OCI-LY7 (cell line): ENCODE measurements around the gene GIGYF1. TPM values are rescaled to one million over a fixed set of nuclear protein-coding genes. Genes with fewer than 3 reads are reported as not detected.

ENCODE experiments used
- BruUV-seq: library from RNA; stranded (reverse); fragments of 400-500 nt; replicated peaks from 2 replicates; lab custom pipeline; 2021; lab: Mats Ljungman, UMichigan
- CTCF ChIA-PET: fragments of 300-600 bp; sonication (Branson Sonifier 250); formaldehyde crosslinking; loops from one replicate; lab custom pipeline; 2022; ENCODE audit warnings: antibody characterized with exemption; ENCODE audit not compliant: unreplicated experiment; lab: Charles Lee
- POLR2A ChIA-PET: fragments of 300-600 bp; sonication (Branson Sonifier 250); formaldehyde crosslinking; loops from one replicate; lab custom pipeline; 2022; ENCODE audit warnings: antibody characterized with exemption; lab: Charles Lee
- DNase-seq: peaks from one replicate; pipeline ENCODE4 v3.0.0-alpha.2; 2015; ENCODE audit warnings: low spot score
- H2AFZ ChIP-seq: fragments of 200-600 bp; sonication (generic), shearing (Covaris generic); 2 replicates; pipeline ENCODE4 v1.6.1; 2014; ENCODE audit warnings: mild to moderate bottlenecking, antibody characterized with exemption, low read length, moderate library complexity
- H3K27ac ChIP-seq: fragments of 200-600 bp; sonication (generic); 2 replicates; pipeline ENCODE4 v1.5.1; 2014; ENCODE audit warnings: mixed run types, low read depth, mild to moderate bottlenecking, moderate library complexity, low read length, inconsistent platforms; ENCODE audit not compliant: poor library complexity, severe bottlenecking
- H3K36me3 ChIP-seq: fragments of 200-600 bp; sonication (generic); 2 replicates; pipeline ENCODE4 v1.6.1; 2014; ENCODE audit warnings: mild to moderate bottlenecking, antibody characterized with exemption, low read length, moderate library complexity, mixed read lengths; ENCODE audit not compliant: insufficient read depth
- H3K4me1 ChIP-seq: fragments of 200-600 bp; sonication (generic); 2 replicates; pipeline ENCODE4 v1.5.1; 2014; ENCODE audit warnings: mild to moderate bottlenecking, low read length; ENCODE audit not compliant: insufficient read depth, poor library complexity, severe bottlenecking
- H3K4me2 ChIP-seq: fragments of 200-600 bp; sonication (generic); 2 replicates; pipeline ENCODE4 v1.6.1; 2014; ENCODE audit warnings: mild to moderate bottlenecking, low read length
- H3K4me3 ChIP-seq: fragments of 200-600 bp; sonication (generic); 2 replicates; pipeline ENCODE4 v1.5.1; 2014; ENCODE audit warnings: mild to moderate bottlenecking, low read depth, low read length; ENCODE audit not compliant: poor library complexity, severe bottlenecking
- H3K79me2 ChIP-seq: fragments of 200-600 bp; sonication (generic); 2 replicates; pipeline ENCODE4 v1.6.1; 2016; ENCODE audit warnings: low read depth, mild to moderate bottlenecking, low read length, moderate library complexity, mixed read lengths; ENCODE audit not compliant: insufficient read depth
- H3K9me2 ChIP-seq: fragments of 200-600 bp; sonication (generic); 2 replicates; pipeline ENCODE4 v1.6.1; 2016; ENCODE audit warnings: mild to moderate bottlenecking, low read length, mixed read lengths; ENCODE audit not compliant: insufficient read depth
- H3K9me3 ChIP-seq: fragments of 200-600 bp; sonication (generic); 2 replicates; pipeline ENCODE4 v1.6.1; 2014; ENCODE audit warnings: mild to moderate bottlenecking, mixed run types, low read length, mixed read lengths
- H4K20me1 ChIP-seq: fragments of 200-600 bp; sonication (generic); 2 replicates; pipeline ENCODE4 v1.6.1; 2014; ENCODE audit warnings: mild to moderate bottlenecking, antibody characterized with exemption, low read length, moderate library complexity, mixed read lengths; ENCODE audit not compliant: insufficient read depth
- CTCF ChIP-seq: fragments of 200-600 bp; sonication (generic); conservative IDR thresholded peaks from 2 replicates; pipeline ENCODE4 v1.5.1; 2014; ENCODE audit warnings: mild to moderate bottlenecking, antibody characterized with exemption, low read length, moderate library complexity, mixed read lengths
- EZH2phosphoT487 ChIP-seq: fragments of 200-600 bp; sonication (generic); IDR thresholded peaks from 2 replicates; pipeline ENCODE4 v1.6.1; 2018; ENCODE audit warnings: low read depth, borderline replicate concordance, mild to moderate bottlenecking, mixed run types, antibody characterized with exemption, low read length, moderate library complexity, mixed read lengths
- intact Hi-C: fragments of 100-400 bp; cut with micrococcal nuclease; formaldehyde crosslinking; loops from one replicate; pipeline ENCODE4 v1.10.0; 2022; ENCODE audit not compliant: unreplicated experiment
- total RNA-seq, 2 experiments: library from RNA; depleted of rRNA in 1 of 2; stranded (reverse); fragments of >200 nt in 1 of 2; shearing (Covaris generic) in 1 of 2; gene quantifications; 2 replicates each; pipeline ENCODE4 v1.2.3, GENCODE V29; 2014 to 2022

GIGYF1 gene
- total RNA-seq, 2 experiments from 2014 or later: 40.2 to 52.0 TPM

GRCh38 chr7:100692578-100692961 lies 1.5 kb downstream of the GIGYF1 start:
- Histone ChIP-seq H3K36me3 (peaks cover 31% of the 10 kb centered on the region), H3K79me2 (peaks cover 45% of the 10 kb centered on the region), H3K27ac (peak overlapping the region; percentile 39), H3K4me3 (peak overlapping the region; percentile 95), H3K4me2 (peak overlapping the region; percentile 99), H3K9me2 (no peaks in the 10 kb centered on the region), H3K9me3 (no peaks in the 10 kb centered on the region), H4K20me1 (peaks cover 18% of the 10 kb centered on the region), H2AFZ (no peak overlapping the region), H3K4me1 (peaks cover 42% of the 10 kb centered on the region)
- ChIA-PET POLR2A (interaction anchor here (0.6 to 2.3 kb wide), 5 partner anchors 13 to 106 kb away, joined by 3 to 9 read pairs (median 5); partner anchors contain the start of genes FBXO24, MOSPD3 and POP7), CTCF (interaction anchor here (0.6 to 1.6 kb wide), 4 partner anchors 13 to 104 kb away, joined by 4 to 13 read pairs (median 5); partner anchors contain the start of gene POP7)
- intact Hi-C loops: loop anchor here (5.0 kb wide), 1 partner anchor 215 kb away; the partner anchor contains the start of gene TSC22D4
- no peak for DNase-seq
- TF ChIP-seq CTCF (no peak), EZH2phosphoT487 (no peak)
- BruUV-seq: TSS peak; percentile 69

- Histone ChIP-seq H2AFZ (no peak overlapping the region), H3K36me3 (peaks cover 38% of the 10 kb centered on the region), H3K27ac (peak overlapping the region; percentile 42), H3K4me1 (peaks cover 42% of the 10 kb centered on the region), H3K9me3 (no peaks in the 10 kb centered on the region), H3K79me2 (peaks cover 45% of the 10 kb centered on the region), H4K20me1 (peaks cover 18% of the 10 kb centered on the region), H3K9me2 (no peaks in the 10 kb centered on the region), H3K4me3 (peak overlapping the region; percentile 95), H3K4me2 (peak overlapping the region; percentile 99)
- ChIA-PET POLR2A (interaction anchor here (0.6 to 2.3 kb wide), 8 partner anchors 14 to 183 kb away, joined by 3 to 9 read pairs (median 3); partner anchors contain the start of genes FBXO24, MOSPD3 and POP7), CTCF (interaction anchor here (0.6 to 1.6 kb wide), 6 partner anchors 13 to 102 kb away, joined by 3 to 13 read pairs (median 4); partner anchors contain the start of genes MOSPD3 and POP7)
- intact Hi-C loops: loop anchor here (1.0 to 5.0 kb wide), 6 partner anchors 16 to 215 kb away; partner anchors contain the start of genes MOSPD3 and TSC22D4
- DNase-seq: peak; percentile 84
- no TSS peak for BruUV-seq
- TF ChIP-seq CTCF (peak; percentile 93), EZH2phosphoT487 (no peak)
Observed at GRCh38 chr7:100691676-100692577, 2.1 kb downstream of the GIGYF1 start.
